HG03045 (cell line): ENCODE results near the gene LBX2.

Source experiments
- ATAC-seq: cut with Tn5 transposase; IDR thresholded peaks from one replicate; pipeline ENCODE4 v1.9.1; 2021; ENCODE audit warnings: mild to moderate bottlenecking, moderate library complexity; ENCODE audit not compliant: unreplicated experiment

LBX2 gene

DNA sequence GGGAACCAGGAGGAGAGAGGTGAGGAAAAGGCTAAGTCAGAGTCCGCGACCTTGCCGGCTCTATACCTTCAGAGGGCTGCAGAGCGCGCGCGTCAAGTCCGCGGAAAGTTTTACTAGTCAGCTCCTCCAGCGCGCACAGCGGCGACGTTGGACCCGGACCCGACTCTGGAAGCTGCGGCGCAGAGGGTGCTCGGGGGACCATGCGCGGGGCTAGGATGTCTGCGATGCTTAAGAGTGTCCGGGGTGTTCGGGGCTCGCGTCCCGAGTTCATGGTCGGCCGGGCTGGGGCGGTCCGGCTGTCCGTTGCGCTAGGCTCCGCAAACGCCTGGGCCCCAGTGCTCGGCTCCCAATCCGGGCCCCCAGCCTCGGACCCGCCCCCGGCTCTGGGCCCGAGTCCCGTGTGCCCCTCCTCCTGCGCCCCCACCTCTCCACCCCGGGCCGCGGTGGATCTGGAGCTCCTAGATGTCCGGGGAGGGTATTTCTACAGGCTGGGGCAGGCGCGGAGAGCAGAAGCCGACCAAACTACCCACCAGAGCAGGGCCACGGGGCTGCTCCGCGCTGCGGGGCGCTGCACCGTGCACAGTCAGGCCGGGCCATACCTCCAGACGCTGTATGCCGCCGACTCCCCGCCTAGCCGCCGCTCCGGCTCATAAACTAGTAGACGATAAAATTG, at the start of gene LBX2:
LBX2 (minus strand) TSS at position 337 of the 673 bp plus-strand sequence; CDS start at position 271, 66 bp downstream.
- ATAC-seq, result no peak

DNA sequence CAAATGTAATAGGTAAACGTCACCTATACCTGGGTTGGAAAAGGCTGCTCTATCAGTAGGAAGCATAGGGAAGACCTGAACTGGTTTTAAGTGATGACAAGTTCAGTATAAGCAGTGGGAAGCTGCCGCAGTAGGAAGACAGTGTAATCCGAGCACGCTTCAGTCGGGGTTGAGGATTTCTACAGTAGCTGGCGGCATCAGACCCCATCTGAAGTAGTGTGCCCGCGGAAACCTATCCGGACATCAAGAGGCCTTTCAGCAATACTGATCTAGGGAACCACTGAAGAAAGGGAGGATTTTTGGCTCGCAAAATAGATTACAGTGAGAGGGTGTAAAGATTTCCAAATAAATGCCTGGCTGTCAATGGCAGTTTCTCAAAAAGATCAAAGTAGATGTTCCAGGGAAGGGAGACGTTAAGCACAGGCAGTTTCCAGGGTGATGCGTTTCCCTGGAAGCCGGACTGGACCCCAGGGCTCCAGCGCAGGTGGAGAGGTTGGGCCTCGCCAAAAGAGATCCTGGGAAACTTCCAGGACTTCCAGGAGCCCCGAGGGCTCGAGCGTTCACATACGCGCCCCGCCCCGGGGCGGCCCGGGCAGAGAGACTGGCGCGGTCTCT, 49.0 kb upstream of the LBX2 start:
- ATAC-seq, result no peak

DNA sequence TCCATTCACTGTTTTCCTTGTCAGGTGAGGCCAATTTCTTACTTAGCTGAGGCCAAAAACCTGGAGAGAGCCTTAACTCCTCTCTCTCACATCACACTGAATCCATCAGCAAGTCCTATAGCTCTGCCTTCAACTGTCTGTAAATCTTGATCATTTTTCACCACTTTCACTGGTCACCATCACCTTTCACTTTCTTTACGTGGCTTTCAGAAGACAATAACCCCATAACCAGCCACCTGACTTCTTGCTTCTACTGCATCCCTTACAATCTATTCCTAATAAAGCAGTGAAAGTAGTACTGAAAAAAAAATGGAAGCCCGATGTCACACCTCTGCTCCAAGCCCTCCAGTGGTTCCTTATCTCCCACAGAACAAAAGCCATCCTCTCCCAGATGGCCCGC, 46.6 kb upstream of the LBX2 start:
- no peak for ATAC-seq

DNA sequence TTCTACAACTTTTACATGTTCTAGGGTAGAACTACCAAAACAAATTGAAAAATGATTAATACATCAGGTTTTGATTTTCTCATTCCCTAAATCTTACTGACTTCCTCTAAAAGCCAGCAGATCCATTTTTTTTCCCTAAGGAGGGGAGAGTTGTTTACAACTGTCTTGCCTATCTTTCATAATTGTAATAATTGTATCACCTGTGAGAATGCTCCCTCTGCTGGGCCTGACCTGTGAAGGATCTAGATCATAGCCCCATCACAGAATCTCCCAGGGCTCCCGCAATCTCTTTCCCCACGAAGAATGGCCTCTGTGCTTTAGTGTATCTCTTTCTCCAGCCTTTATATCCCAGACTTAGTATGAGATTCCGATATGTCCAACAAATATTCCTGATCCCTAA, 45.2 kb upstream of the LBX2 start:
- no peak for ATAC-seq

DNA sequence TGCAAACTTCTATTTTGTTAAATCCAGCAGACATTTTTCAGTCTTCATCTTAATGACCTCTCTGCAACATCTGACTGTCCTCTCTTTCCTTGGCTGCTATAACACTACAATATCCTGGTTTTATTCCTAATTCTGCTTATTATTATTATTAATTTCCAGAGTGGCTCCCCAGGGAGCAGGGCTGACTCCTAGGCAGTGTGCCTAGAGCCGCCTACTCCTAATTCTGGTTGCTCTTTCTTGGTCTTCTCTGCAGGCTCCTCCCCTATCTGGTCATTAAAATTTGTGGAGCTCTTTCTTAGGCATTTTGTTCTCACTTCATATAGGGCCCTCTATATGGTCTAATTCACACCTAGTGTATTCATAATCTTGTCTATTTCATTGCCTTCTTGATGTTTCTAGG, 43.6 kb upstream of the LBX2 start:
- no peak for ATAC-seq

DNA sequence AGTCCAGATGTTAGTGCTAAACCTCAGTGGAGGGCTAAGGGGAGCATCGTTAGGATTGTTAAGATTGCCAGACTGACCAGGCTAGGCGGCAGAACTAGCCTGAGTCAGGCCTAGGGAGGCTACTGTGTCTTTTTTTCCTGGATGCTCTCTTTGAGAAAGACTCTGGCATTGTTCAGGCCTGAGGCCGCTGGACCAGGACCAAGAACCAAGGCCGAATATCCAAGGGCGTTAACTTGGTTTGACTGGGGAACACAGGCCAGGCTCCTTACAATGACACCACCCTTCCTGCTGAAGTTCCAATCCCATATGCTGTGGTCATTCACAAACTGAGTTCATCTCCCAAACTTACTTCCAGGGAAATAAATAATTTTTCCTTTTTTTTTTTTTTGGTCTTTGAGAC, 40.9 kb upstream of the LBX2 start:
- ATAC-seq, result no peak

DNA sequence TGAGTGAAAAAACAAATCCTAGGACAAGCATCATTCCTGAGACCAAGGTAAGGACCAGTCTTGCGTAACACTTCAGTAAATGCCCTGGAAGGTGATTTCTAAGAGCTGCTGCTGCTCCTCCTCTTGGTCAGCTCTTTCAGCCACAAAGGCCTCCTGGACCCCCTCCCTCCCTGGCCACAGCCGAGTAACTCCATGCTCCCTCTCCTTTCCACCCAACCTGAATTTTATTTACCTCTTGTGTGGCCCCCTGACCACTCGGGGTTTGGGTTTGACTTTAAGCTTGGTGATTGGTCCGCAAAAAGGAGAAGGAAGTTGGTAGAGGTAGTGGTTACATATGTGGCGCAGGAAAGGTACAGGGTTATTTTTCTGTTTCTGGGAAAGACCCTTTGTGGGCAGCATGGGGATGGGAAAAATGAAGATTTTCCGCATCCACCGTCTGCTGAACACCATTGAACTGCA, 39.5 kb upstream of the LBX2 start:
- no peak for ATAC-seq

DNA sequence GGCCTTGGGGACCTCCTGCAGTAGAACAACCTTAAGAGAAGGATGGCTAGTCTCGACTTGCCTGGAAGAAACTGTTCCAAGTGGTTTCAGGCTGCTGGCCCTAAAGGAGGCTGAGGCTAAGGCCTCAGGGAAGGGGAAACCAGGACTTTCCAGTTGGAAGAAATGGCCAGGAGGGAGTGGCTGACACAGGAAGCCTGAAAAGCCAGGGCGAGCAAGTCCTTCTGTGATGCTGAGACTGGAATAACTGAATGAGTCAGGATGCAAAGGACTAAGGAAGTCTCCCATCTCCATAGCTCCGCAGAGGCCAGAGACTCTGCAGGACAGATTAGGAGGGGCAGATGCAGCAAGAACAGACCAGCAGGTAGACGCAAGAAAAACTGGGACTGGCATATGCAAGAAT, 37.7 kb upstream of the LBX2 start:
- ATAC-seq, result no peak

DNA sequence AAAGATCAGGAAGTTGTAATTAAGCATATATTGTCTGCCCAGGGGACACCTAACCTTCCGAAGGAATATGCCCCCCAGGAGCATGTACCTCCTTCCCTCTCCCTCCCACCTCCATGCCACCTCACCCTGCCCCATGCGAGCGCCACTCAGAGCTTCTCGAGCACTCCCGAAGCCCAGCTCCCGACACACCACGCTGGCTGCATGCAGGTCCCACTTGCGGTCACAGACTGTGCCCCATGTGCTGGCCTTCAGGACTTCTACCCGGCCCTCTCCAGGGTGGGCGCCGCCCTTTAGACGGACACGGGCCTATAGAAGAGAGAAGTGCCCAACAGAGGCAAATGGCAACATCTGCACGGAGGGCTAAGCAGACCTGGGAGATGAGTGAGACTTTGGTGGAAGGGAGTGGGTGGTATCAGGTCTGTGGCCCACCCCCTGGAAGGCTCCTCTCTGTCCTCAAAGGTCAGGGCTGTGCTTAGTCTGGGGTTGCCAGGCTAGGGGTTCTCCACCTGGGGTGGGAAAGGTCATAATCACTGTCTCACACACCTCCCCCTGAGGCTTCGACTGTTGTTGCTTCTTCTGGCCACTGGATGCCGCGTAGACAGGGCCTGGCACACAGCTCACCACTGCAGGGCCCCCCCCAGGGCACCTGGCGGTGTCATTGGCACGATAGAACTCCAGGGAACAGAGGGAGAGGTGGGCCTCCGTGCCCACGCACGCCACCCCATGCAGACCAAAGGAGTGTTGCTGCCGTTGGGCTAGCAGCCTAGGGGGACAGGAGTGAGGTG, 37.0 kb upstream of the LBX2 start:
- no peak for ATAC-seq

GRCh38 chr2:74535440-74535965, 36.1 kb upstream of the LBX2 start:
- no peak for ATAC-seq

- no peak for ATAC-seq
These were observed 35.0 kb upstream of the LBX2 start for GRCh38 chr2:74534411-74534810.

DNA sequence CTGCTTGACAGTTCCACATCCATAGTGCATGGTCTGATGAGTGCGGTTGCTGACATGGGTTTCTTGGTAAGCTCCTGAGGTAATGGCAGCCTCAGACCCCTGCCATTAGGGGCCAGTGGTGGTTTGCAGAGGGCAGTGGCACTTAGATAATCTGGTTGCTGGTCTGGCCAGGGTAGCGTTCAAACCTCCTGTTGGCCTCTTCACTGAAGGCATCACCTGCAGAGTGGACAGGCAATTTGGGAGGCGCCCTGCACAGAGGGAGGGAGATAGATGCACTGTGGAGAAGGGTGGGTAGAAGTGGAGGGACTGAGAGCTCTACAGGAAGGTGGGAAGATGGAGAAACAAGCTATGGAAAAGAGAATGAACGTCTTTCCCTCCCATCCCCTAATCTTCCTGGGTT, 34.1 kb upstream of the LBX2 start:
- no peak for ATAC-seq

- no peak for ATAC-seq
These were observed 32.8 kb upstream of the LBX2 start for GRCh38 chr2:74532222-74532621.

GRCh38 chr2:74531666-74532065, 32.3 kb upstream of the LBX2 start:
- no peak for ATAC-seq

DNA sequence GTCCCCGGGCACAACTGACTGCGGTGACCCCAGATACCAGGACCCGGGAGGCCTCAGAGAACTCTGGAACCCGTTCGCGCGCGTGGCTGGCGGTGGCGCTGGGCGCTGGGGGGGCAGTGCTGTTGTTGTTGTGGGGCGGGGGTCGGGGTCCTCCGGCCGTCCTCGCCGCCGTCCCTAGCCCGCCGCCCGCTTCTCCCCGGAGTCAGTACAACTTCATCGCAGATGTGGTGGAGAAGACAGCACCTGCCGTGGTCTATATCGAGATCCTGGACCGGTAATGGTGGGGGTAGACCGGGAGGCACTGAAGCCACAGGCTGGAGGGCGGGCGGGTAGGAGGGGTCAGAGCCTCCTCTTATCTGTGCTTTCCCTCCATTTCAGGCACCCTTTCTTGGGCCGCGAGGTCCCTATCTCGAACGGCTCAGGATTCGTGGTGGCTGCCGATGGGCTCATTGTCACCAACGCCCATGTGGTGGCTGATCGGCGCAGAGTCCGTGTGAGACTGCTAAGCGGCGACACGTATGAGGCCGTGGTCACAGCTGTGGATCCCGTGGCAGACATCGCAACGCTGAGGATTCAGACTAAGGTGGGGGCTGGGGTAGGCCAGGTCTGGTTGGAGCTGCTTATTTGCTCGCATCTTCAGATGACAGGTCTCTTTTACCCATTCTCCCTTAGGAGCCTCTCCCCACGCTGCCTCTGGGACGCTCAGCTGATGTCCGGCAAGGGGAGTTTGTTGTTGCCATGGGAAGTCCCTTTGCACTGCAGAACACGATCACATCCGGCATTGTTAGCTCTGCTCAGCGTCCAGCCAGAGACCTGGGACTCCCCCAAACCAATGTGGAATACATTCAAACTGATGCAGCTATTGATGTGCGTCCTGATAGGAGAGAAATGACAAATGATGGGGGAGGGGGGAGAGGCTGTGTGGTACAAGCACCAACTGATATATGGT, 31.1 kb upstream of the LBX2 start:
- ATAC-seq, result peak; percentile 21

- ATAC-seq, result peak; percentile 84
These were observed 30.2 kb upstream of the LBX2 start, which contains the start of the genes AUP1 and HTRA2 for GRCh38 chr2:74529357-74530238. TSS of gene AUP1 (minus strand) at chr2:74529706. CDS start at chr2:74529629, 77 bp downstream. TSS of gene HTRA2 (plus strand) at chr2:74529933. CDS start at chr2:74530007, 74 bp downstream.

GRCh38 chr2:74528600-74529356, 29.4 kb upstream of the LBX2 start:
- ATAC-seq, result peak; percentile 13

DNA sequence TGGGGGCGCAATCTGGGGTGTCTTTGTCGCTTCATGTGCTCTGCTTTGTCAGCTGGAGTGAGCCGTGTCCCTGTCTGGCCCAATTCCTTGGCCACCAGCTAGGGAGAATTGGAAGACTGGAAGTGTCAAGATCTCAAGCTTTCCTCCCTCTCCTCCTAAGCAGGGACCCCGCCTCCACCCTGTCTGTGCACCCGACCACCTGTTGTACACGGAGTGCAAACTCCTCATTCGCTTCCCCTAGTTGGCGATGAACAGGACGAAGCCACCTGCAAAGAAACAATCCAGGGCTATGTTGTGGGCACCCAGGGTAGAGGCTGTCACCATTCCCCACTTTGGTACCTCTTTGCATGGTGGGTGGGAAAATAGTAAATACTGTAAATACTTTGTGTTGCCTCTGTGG, 28.3 kb upstream of the LBX2 start:
- no peak for ATAC-seq
